ENCODE measurements around the gene OR6M1. TPM values are rescaled to one million over a fixed set of nuclear protein-coding genes. Genes with fewer than 3 reads are reported as not detected.

OR6M1 gene
- total and polyA plus RNA-seq, 4 experiments from 2014 or later, result not detected

- Mint-ChIP-seq H3K27ac (no peak overlapping the region), H3K4me1 (no peaks in the 10 kb centered on the region), H3K36me3 (no peaks in the 10 kb centered on the region), H3K4me3 (no peak overlapping the region), H3K27me3 (peaks cover 2 to 3% of the 10 kb centered on the region in 2 donors), H3K9me3 (peaks cover 0 to 2% (median 0%) of the 10 kb centered on the region in 8 donors)
- no peak overlapping the region for H3K4me3 ChIP-seq (ENCODE audit: low read length in 2 of 2)
- intact Hi-C loops (cut with micrococcal nuclease), result no loop called here
- no peak for DNase-seq
- no peaks in the 10 kb centered on the region for H3K27me3 ChIP-seq (ENCODE audit: insufficient read depth, low read length)
- ChIA-PET CTCF (ENCODE audit: partially characterized antibody) (no interaction called here), POLR2A (ENCODE audit: partially characterized antibody) (no interaction called here)
- no peaks in the 10 kb centered on the region for H3K36me3 ChIP-seq (ENCODE audit: insufficient read depth, low read length)
- no peaks in the 10 kb centered on the region for H3K4me1 ChIP-seq (ENCODE audit: insufficient read depth, low read length)
- no peaks in the 10 kb centered on the region for H3K9me3 ChIP-seq (ENCODE audit: control insufficient read depth in 1 of 2, low read length in 2 of 2)
- H3K27ac ChIP-seq (ENCODE audit: low read depth, low read length), result no peak overlapping the region
Observed at GRCh38 chr11:123799438-123799837, 6.7 kb downstream of the OR6M1 start.

DNA sequence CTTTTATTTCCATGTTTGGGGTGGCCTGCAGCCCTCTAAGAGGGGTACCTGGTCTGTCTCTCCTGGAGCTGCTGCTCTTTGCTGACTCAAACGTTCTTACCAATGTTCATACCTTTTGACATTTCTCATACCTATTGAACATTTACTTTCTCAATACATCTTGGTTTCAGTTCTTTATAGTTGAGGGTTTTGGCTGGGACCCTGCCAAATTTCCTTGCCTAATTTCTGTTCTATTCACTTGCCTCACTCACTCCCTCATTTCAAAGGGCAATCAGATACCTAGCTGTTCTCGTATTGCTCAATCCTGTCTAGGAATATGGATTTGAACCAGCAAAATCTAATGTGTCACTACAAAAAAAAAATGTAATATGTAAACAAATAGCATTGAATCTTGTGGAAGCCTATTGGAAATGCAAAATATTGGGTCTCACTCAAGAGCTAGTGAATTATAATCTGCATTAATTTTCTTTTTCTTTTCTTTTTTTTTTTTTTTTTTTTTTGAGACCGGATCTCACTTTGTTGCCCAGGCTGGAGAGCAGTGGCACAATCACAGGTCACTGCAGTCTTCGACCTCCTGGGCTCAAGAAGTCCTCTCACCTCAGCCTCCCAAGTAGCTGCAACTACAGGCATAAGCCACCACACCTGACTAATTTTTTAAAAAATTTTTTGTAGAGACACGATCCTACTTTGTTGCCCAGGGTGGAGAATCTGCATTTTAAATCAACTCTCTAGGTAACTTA, 7.5 kb downstream of the OR6M1 start:
- intact Hi-C loops (cut with micrococcal nuclease), result no loop called here
- CTCF ChIA-PET (ENCODE audit: partially characterized antibody), result no interaction called here

GRCh38 chr11:123798079-123798478, 8.1 kb downstream of the OR6M1 start:
- no peaks in the 10 kb centered on the region for H3K27me3 ChIP-seq (ENCODE audit: insufficient read depth, low read length)
- no peaks in the 10 kb centered on the region for H3K4me1 ChIP-seq (ENCODE audit: insufficient read depth, low read length)
- H3K9me3 ChIP-seq (ENCODE audit: control insufficient read depth in 1 of 2, low read length in 2 of 2), result no peaks in the 10 kb centered on the region
- no peak overlapping the region for H3K4me3 Mint-ChIP-seq
- H3K36me3 ChIP-seq (ENCODE audit: insufficient read depth, low read length), result no peaks in the 10 kb centered on the region
- H3K27me3 Mint-ChIP-seq, result peaks cover 2 to 3% of the 10 kb centered on the region in 2 donors
- H3K27ac Mint-ChIP-seq, result no peak overlapping the region
- CTCF ChIA-PET (ENCODE audit: partially characterized antibody), result no interaction called here
- no peak overlapping the region for H3K27ac ChIP-seq (ENCODE audit: low read depth, low read length)
- H3K4me3 ChIP-seq (ENCODE audit: low read length in 2 of 2), result no peak overlapping the region
- intact Hi-C loops (cut with micrococcal nuclease), result no loop called here
- DNase-seq, result no peak
- no peaks in the 10 kb centered on the region for H3K36me3 Mint-ChIP-seq
- POLR2A ChIA-PET (ENCODE audit: partially characterized antibody), result no interaction called here
- H3K4me1 Mint-ChIP-seq, result no peaks in the 10 kb centered on the region
- peaks cover 0 to 2% (median 0%) of the 10 kb centered on the region in 8 donors for H3K9me3 Mint-ChIP-seq

More for the DNA sequence above, 7.5 kb downstream of the OR6M1 start:
- no peak for DNase-seq
- no peak overlapping the region for H3K27ac Mint-ChIP-seq
- no peaks in the 10 kb centered on the region for H3K27me3 ChIP-seq (ENCODE audit: insufficient read depth, low read length)
- H3K27me3 Mint-ChIP-seq, result peaks cover 2 to 3% of the 10 kb centered on the region in 2 donors
- no peak overlapping the region for H3K4me3 Mint-ChIP-seq
- no peaks in the 10 kb centered on the region for H3K4me1 Mint-ChIP-seq
- no peaks in the 10 kb centered on the region for H3K36me3 ChIP-seq (ENCODE audit: insufficient read depth, low read length)
- no peaks in the 10 kb centered on the region for H3K4me1 ChIP-seq (ENCODE audit: insufficient read depth, low read length)
- H3K9me3 ChIP-seq (ENCODE audit: control insufficient read depth in 1 of 2, low read length in 2 of 2), result no peaks in the 10 kb centered on the region
- no peak overlapping the region for H3K4me3 ChIP-seq (ENCODE audit: low read length in 2 of 2)
- POLR2A ChIA-PET (ENCODE audit: partially characterized antibody), result no interaction called here
- H3K9me3 Mint-ChIP-seq, result peaks cover 0 to 2% (median 0%) of the 10 kb centered on the region in 8 donors
- H3K27ac ChIP-seq (ENCODE audit: low read depth, low read length), result no peak overlapping the region
- no peaks in the 10 kb centered on the region for H3K36me3 Mint-ChIP-seq

DNA sequence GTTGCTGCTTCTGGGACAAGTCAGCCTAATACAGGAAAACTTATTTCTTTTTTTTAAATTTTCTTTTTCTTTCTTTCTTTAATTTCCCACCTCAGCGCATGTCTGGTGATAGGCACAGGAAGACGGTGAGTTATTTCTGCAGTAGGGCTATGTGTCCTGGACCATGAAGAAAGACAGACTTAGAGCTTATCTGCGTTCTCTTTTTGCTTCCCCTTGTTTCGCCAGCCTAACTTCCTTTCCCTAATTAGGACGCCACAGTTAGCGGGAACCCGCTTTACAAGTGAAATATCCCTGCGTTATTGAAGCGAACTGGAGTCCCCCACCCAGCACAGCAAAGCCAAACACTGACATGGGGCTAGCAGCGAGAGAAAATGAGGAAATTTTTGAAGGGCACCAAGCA, 8.6 kb downstream of the OR6M1 start:
- no peaks in the 10 kb centered on the region for H3K9me3 ChIP-seq (ENCODE audit: control insufficient read depth in 1 of 2, low read length in 2 of 2)
- intact Hi-C loops (cut with micrococcal nuclease), result no loop called here
- ChIA-PET CTCF (ENCODE audit: partially characterized antibody) (no interaction called here), POLR2A (ENCODE audit: partially characterized antibody) (no interaction called here)
- Mint-ChIP-seq H3K4me3 (no peak overlapping the region), H3K4me1 (no peaks in the 10 kb centered on the region), H3K27me3 (peaks cover 2 to 3% of the 10 kb centered on the region in 2 donors), H3K36me3 (no peaks in the 10 kb centered on the region), H3K27ac (no peak overlapping the region), H3K9me3 (peaks cover 0 to 2% (median 0%) of the 10 kb centered on the region in 8 donors)
- H3K4me3 ChIP-seq (ENCODE audit: low read length in 2 of 2), result no peak overlapping the region
- no peak for DNase-seq
- no peaks in the 10 kb centered on the region for H3K36me3 ChIP-seq (ENCODE audit: insufficient read depth, low read length)
- no peak overlapping the region for H3K27ac ChIP-seq (ENCODE audit: low read depth, low read length)
- H3K4me1 ChIP-seq (ENCODE audit: insufficient read depth, low read length), result no peaks in the 10 kb centered on the region
- no peaks in the 10 kb centered on the region for H3K27me3 ChIP-seq (ENCODE audit: insufficient read depth, low read length)

- Mint-ChIP-seq H3K27ac (no peak overlapping the region), H3K27me3 (peaks cover 2 to 3% of the 10 kb centered on the region in 2 donors), H3K4me1 (no peaks in the 10 kb centered on the region), H3K36me3 (no peaks in the 10 kb centered on the region), H3K4me3 (no peak overlapping the region), H3K9me3 (peaks cover 0 to 2% (median 0%) of the 10 kb centered on the region in 8 donors)
- Histone ChIP-seq H3K4me1 (ENCODE audit: insufficient read depth, low read length) (no peaks in the 10 kb centered on the region), H3K4me3 (ENCODE audit: low read length in 2 of 2) (no peak overlapping the region), H3K27me3 (ENCODE audit: insufficient read depth, low read length) (no peaks in the 10 kb centered on the region), H3K27ac (ENCODE audit: low read depth, low read length) (no peak overlapping the region), H3K36me3 (ENCODE audit: insufficient read depth, low read length) (no peaks in the 10 kb centered on the region), H3K9me3 (ENCODE audit: control insufficient read depth in 1 of 2, low read length in 2 of 2) (no peaks in the 10 kb centered on the region)
- ChIA-PET CTCF (ENCODE audit: partially characterized antibody) (no interaction called here), POLR2A (ENCODE audit: partially characterized antibody) (no interaction called here)
- intact Hi-C loops (cut with micrococcal nuclease), result no loop called here
- no peak for DNase-seq
Observed at GRCh38 chr11:123797114-123797513, 9.0 kb downstream of the OR6M1 start.

- H3K27me3 ChIP-seq (ENCODE audit: insufficient read depth, low read length), result no peaks in the 10 kb centered on the region
- Mint-ChIP-seq H3K27ac (no peak overlapping the region), H3K4me1 (no peaks in the 10 kb centered on the region), H3K9me3 (peaks cover 0 to 2% (median 0%) of the 10 kb centered on the region in 8 donors), H3K27me3 (peaks cover 1 to 2% of the 10 kb centered on the region in 2 donors), H3K4me3 (no peak overlapping the region), H3K36me3 (no peaks in the 10 kb centered on the region)
- no peaks in the 10 kb centered on the region for H3K36me3 ChIP-seq (ENCODE audit: insufficient read depth, low read length)
- intact Hi-C loops (cut with micrococcal nuclease), result no loop called here
- POLR2A ChIA-PET (ENCODE audit: partially characterized antibody), result no interaction called here
- H3K4me3 ChIP-seq (ENCODE audit: low read length in 2 of 2), result no peak overlapping the region
- no peak overlapping the region for H3K27ac ChIP-seq (ENCODE audit: low read depth, low read length)
- DNase-seq, result no peak
- no peaks in the 10 kb centered on the region for H3K9me3 ChIP-seq (ENCODE audit: control insufficient read depth in 1 of 2, low read length in 2 of 2)
- CTCF ChIA-PET (ENCODE audit: partially characterized antibody), result no interaction called here
- no peaks in the 10 kb centered on the region for H3K4me1 ChIP-seq (ENCODE audit: insufficient read depth, low read length)
Observed at GRCh38 chr11:123796226-123796625, 9.9 kb downstream of the OR6M1 start.

GRCh38 chr11:123783536-123783935, 22.6 kb downstream of the OR6M1 start:
- Mint-ChIP-seq H3K4me1 (no peaks in the 10 kb centered on the region), H3K27ac (no peak overlapping the region), H3K27me3 (peaks cover 4 to 10% of the 10 kb centered on the region in 2 donors), H3K4me3 (no peak overlapping the region), H3K9me3 (peaks cover 0 to 5% (median under 1%) of the 10 kb centered on the region in 8 donors), H3K36me3 (no peaks in the 10 kb centered on the region)
- H3K27me3 ChIP-seq (ENCODE audit: insufficient read depth, low read length), result no peaks in the 10 kb centered on the region
- no peak for DNase-seq
- H3K27ac ChIP-seq (ENCODE audit: low read depth, low read length), result no peak overlapping the region
- H3K4me3 ChIP-seq (ENCODE audit: low read length in 2 of 2), result no peak overlapping the region
- CTCF ChIA-PET (ENCODE audit: partially characterized antibody), result no interaction called here
- POLR2A ChIA-PET (ENCODE audit: partially characterized antibody), result no interaction called here
- no peaks in the 10 kb centered on the region for H3K9me3 ChIP-seq (ENCODE audit: control insufficient read depth in 1 of 2, low read length in 2 of 2)
- H3K4me1 ChIP-seq (ENCODE audit: insufficient read depth, low read length), result no peaks in the 10 kb centered on the region
- intact Hi-C loops (cut with micrococcal nuclease), result no loop called here
- no peaks in the 10 kb centered on the region for H3K36me3 ChIP-seq (ENCODE audit: insufficient read depth, low read length)

Data from CD4-positive, alpha-beta memory T cell (primary cell).